Umbilical cord (tissue), 2 donors: ENCODE results near the gene PRR32. TPM values are rescaled to one million over a fixed set of nuclear protein-coding genes. Genes with fewer than 3 reads are reported as not detected.
"Not testable (repeated sequence)": the region's sequence is repeated elsewhere in the genome, so short reads cannot be mapped to it uniquely, and the experiment has no call there.

Experiments used
- DNase-seq: peaks from one replicate; pipeline ENCODE4 v3.0.0-alpha.2; 2015; ENCODE audit warnings: low spot score
- total RNA-seq: library from RNA; depleted of rRNA; stranded (reverse); fragments of >200 nt; gene quantifications from one replicate; pipeline ENCODE4 v1.2.3, GENCODE V29; 2014; ENCODE audit warnings: low replicate concordance; ENCODE audit not compliant: insufficient read depth

PRR32 gene
- 0.48 TPM for total RNA-seq

- no peak for DNase-seq
These were observed at the start of gene PRR32 for GRCh38 chrX:126819429-126819828. Gene PRR32, plus strand, starts transcription at chrX:126819729. Its CDS starts 115 bp downstream, at chrX:126819844.

- peak; percentile 19 for DNase-seq
These were observed 49.4 kb upstream of the PRR32 start for GRCh38 chrX:126770179-126770578.

DNA sequence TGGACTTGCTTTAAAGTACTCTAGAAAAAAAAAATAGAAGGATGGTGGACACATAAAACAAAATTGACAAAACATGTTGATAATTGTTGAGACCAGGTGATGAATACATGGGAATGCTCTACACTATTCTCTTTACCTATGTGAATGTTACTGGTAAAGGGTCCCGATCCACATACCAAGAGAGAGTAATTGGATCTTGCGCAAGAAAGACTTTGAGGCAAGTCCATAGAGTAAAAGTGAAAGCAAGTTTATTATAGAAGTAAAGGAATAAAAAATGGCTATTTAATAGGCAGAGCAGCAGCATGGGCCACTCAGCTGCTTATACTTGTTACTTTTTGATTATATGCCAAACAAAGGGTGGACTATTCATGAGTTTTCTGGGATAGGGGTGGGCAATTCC lies 34.0 kb upstream of the PRR32 start:
- DNase-seq: no peak

DNA sequence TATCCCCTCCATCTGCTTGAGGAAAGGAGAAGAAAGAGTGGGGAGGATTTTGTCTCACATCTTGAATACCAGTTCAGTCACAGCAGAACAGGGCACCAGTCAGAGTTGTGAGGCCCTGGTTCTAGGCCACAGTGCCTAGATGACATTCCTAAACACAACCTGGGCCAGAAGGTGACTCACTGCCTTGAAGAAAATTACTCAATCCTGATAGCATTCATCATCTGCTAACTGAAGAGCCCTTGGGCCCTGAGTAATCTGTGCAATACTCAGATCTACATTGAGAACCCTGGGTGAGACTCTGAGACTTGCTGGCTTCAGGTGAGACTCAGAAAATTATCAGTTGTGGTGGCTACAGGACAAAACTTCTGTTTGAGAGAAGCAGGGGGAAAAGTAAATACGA lies 20.5 kb upstream of the PRR32 start:
- no peak for DNase-seq

DNA sequence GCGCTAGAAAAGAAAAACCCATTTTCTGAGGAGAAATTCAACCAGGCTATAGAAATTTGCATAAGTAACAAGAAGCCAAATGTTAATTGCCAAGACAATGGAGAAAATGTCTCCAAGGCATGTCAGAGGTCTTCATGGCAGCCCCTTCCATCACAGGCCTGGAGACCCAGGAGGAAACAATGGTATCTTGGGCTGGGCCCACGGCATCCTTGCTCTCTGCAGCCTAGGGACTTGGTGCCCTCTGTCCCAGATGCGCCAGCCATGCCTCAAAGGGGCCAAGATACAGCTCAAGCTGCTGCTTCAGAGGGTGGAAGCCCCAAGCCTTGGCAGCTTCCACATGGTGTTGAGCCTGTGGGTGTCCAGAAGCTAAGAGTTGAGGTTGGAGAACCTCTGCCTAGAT lies 12.7 kb upstream of the PRR32 start:
- DNase-seq: not testable (repeated sequence)

DNA sequence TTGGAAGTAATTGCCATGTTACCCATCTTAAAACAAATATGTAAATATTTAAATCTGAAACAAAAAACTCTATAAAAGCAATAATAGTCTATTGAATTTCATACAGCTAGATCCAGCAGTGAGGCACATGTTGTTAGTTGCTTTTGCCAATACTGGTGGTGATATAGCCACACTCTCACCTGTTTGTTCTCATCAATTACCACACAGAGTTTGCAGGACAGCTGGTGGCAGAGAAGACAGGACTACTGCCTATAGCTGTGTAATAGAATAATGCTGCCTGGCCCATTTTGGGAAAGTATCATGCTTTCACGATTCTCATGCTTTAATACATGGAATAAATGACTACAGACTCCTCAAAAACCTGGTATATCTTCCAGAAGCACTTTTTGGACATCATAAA lies 3.7 kb upstream of the PRR32 start:
- DNase-seq: no peak

- no peak for DNase-seq
These were observed 1.3 kb downstream of the PRR32 start for GRCh38 chrX:126820700-126821420.

- DNase-seq: no peak
These were observed 4.9 kb downstream of the PRR32 start for GRCh38 chrX:126824338-126825007.

GRCh38 chrX:126825566-126826193 lies 6.2 kb downstream of the PRR32 start:
- DNase-seq: no peak

DNA sequence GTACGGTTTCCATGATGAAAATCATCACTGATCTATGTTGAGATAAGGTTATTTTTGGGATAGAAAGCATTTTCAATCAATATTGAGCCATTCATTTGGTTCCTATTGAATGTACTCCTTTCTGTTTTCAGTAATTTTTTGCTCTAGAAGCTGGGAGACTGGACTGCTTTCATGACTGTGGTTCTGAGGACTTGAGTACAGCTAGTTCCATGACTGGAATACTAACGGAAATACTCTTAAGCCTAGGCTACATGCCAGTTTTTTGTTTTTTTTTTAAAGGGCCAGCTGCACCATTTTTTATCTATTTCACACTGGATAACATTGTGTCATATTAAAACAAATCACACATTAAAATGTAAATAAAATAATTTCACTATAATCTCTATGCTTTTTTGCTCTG lies 16.7 kb downstream of the PRR32 start:
- DNase-seq: no peak

GRCh38 chrX:126847143-126847542 lies 27.6 kb downstream of the PRR32 start:
- no peak for DNase-seq

- DNase-seq: no peak
These were observed 36.5 kb downstream of the PRR32 start for GRCh38 chrX:126855839-126856524.
